Heart left ventricle (tissue), 16 donors: ENCODE results near the gene LZTS3. TPM values are rescaled to one million over a fixed set of nuclear protein-coding genes. Genes with fewer than 3 reads are reported as not detected.

Source experiments
- ATAC-seq, 4 donors: fragments of 200-7000 bp; cut with Tn5 transposase; one replicate each; pipeline ENCODE4 v1.9.1; 2020 to 2022; ENCODE audit warnings: moderate library complexity in 4 of 4, mild to moderate bottlenecking in 3 of 4, moderate number of reproducible peaks in 1 of 4
- DNase-seq, 5 donors: peaks; one replicate each; pipeline ENCODE4 v3.0.0-alpha.2; 2020
- H3K27ac ChIP-seq, 12 donors: fragments of 200-600 bp; sonication (generic) in 4 of 12; one replicate each; pipeline versions ENCODE4 v1.5.0 to v1.8.0; 2016 to 2022; ENCODE audit warnings: mild to moderate bottlenecking in 2 of 12
- H3K27me3 ChIP-seq, 9 donors: fragments of 200-600 bp; sonication (generic) in 2 of 9; one replicate each; pipeline versions ENCODE4 v1.5.1 to v1.8.0; 2016 to 2022; ENCODE audit warnings: mild to moderate bottlenecking in 3 of 9
- H3K36me3 ChIP-seq, 9 donors: fragments of 200-600 bp; sonication (generic) in 2 of 9; one replicate each; pipeline versions ENCODE4 v1.5.0 to v1.8.0; 2018 to 2022; ENCODE audit warnings: mild to moderate bottlenecking in 2 of 9
- H3K4me1 ChIP-seq, 12 donors: fragments of 200-600 bp; sonication (generic) in 4 of 12; one replicate each; pipeline versions ENCODE4 v1.5.0 to v1.8.0; 2016 to 2022; ENCODE audit warnings: mild to moderate bottlenecking in 3 of 12
- H3K4me3 ChIP-seq, 12 donors: fragments of 200-600 bp; sonication (generic) in 4 of 12; one replicate each; pipeline versions ENCODE4 v1.5.0 to v1.8.0; 2017 to 2022; ENCODE audit warnings: mild to moderate bottlenecking in 9 of 12, moderate library complexity in 4 of 12
- H3K9me3 ChIP-seq, 12 donors: fragments of 200-600 bp; sonication (generic) in 4 of 12; one replicate each; pipeline versions ENCODE4 v1.5.0 to v1.8.0; 2016 to 2022; ENCODE audit warnings: mild to moderate bottlenecking in 1 of 12
- POLR2A ChIP-seq, 2 donors: fragments of 450-650 bp; IDR thresholded peaks; one replicate each; pipeline ENCODE4 v1.6.1; 2017; ENCODE audit warnings: antibody characterized with exemption in 2 of 2, mild to moderate bottlenecking in 2 of 2, moderate library complexity in 2 of 2
- WGBS, 4 donors: extraction: QIAGEN DNeasy Blood & Tissue Kit in 2 of 4; methylation state at CpG; one replicate each; pipeline versions ENCODE4 v1.1.5 to v1.1.7; 2013 to 2018; 5-methylcytosine and 5-hydroxymethylcytosine counted together
- intact Hi-C, 10 donors: fragments of 100-400 bp; cut with DNase I; formaldehyde crosslinking; loops; one replicate each; pipeline versions ENCODE4 v1.11.1 to v1.14.2; 2022
- polyA plus RNA-seq, 2 donors: library from polyadenylated mRNA; stranded (reverse); fragments of 200-250 nt; gene quantifications; one replicate each; pipeline ENCODE4 v1.2.3, GENCODE V29; 2013
- total RNA-seq, 9 donors: library from RNA; depleted of rRNA in 2 of 9; stranded (reverse); fragments of >200 nt in 2 of 9; fragmentation: NEBNext Ultra II Directional in 3 of 9; extraction: Animal tissue kit (Norgen Biotek cat#: 25700) in 3 of 9; gene quantifications; one replicate each; pipeline versions ENCODE4 v1.1.0 to v1.2.4, GENCODE V29; 2016 to 2023
- TF ChIP-seq, protein P1 (sequence below), 12 donors: fragments of 200-600 bp; sonication (generic) in 4 of 12; IDR thresholded peaks; one replicate each; pipeline versions ENCODE4 v1.5.0 to v1.8.0; 2018 to 2022; ENCODE audit warnings: antibody characterized with exemption in 12 of 12, mild to moderate bottlenecking in 5 of 12
- donor health status: ischemic (EF 13 %, LVEDD 7.1; RV severe dilation, severe dysfunction).
- donor health status: healthy with polysubstance abuse.
- donor health status: DM: no; HTN: yes; CAD: no.
- donor health status: DM: no; HTN: no; CAD: no.
- donor health status: ischemic (EF 25% LVEDD 6.9; RV normal size, moderate dysfunction).
- donor health status: ischemic (EF 25% LVEDD 5.7; RV mildly dilated, moderate dysfunction).
- donor health status: healthy.
- donor health status: DM: yes; HTN: yes; CAD: no.
- donor health status: ischemic (EF 35%, LVEDD 5.7; RV mildly dilated, moderate dysfunction).
- donor health status: nonischemic (EF 11% LVEDD 7.7; RV severe dilation, severe dysfunction).
- donor health status: DM: yes; HTN: yes; CAD: no.
- donor health status: PGD.
- donor health status: ischemic (EF 29% LVEDD 5.4; RV normal size, mild dysfunction).
- donor health status: nonischemic (EF 23%, LVEDD 6.1; RV moderate dilation, normal function).

LZTS3 gene
- total and polyA plus RNA-seq, 11 donors, result 6.8 to 28.4 (median 13.1) TPM

DNA sequence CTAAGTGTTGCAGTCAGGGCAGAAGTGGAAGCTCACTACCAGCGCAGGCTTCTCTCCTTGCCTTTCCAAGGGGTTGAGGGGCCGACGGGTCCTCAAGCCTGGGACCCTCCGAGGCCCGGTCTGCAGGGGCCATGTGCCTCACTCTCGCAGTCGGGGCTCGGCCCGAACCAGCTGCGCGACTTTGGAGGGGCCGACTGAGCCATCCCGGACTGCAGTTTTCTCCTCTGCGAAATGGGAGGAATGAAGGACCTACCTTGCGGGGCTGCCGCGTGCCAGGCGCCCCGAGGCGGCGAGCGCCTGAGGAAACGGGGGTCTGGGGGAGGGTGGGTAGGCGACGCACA lies 5.6 kb downstream of the LZTS3 start:
- no peaks in the 10 kb centered on the region for H3K9me3 ChIP-seq
- peaks cover 0 to 32% (median 0%) of the 10 kb centered on the region in 9 donors for H3K27me3 ChIP-seq
- no peak for DNase-seq
- ATAC-seq, result no peak
- H3K36me3 ChIP-seq, result no peaks in the 10 kb centered on the region
- 66 to 90% (median 73%) methylated on average over 10 to 25 of the region's 25 CpGs for WGBS, 4 donors
- TF ChIP-seq, protein P1, sequence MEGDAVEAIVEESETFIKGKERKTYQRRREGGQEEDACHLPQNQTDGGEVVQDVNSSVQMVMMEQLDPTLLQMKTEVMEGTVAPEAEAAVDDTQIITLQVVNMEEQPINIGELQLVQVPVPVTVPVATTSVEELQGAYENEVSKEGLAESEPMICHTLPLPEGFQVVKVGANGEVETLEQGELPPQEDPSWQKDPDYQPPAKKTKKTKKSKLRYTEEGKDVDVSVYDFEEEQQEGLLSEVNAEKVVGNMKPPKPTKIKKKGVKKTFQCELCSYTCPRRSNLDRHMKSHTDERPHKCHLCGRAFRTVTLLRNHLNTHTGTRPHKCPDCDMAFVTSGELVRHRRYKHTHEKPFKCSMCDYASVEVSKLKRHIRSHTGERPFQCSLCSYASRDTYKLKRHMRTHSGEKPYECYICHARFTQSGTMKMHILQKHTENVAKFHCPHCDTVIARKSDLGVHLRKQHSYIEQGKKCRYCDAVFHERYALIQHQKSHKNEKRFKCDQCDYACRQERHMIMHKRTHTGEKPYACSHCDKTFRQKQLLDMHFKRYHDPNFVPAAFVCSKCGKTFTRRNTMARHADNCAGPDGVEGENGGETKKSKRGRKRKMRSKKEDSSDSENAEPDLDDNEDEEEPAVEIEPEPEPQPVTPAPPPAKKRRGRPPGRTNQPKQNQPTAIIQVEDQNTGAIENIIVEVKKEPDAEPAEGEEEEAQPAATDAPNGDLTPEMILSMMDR (IDR thresholded peaks at IDR 0.05), result no peak
- no peak for TF ChIP-seq POLR2A (IDR thresholded peaks at IDR 0.05)
- intact Hi-C loops, result no loop called here
- peak overlapping the region in 9 of 12 donors; percentile 15 to 51 (median 35) for H3K4me3 ChIP-seq
- peak overlapping the region in 1 of 12 donors; percentile 45 for H3K27ac ChIP-seq
- H3K4me1 ChIP-seq, result peaks cover 0 to 25% (median 10%) of the 10 kb centered on the region in 12 donors

DNA sequence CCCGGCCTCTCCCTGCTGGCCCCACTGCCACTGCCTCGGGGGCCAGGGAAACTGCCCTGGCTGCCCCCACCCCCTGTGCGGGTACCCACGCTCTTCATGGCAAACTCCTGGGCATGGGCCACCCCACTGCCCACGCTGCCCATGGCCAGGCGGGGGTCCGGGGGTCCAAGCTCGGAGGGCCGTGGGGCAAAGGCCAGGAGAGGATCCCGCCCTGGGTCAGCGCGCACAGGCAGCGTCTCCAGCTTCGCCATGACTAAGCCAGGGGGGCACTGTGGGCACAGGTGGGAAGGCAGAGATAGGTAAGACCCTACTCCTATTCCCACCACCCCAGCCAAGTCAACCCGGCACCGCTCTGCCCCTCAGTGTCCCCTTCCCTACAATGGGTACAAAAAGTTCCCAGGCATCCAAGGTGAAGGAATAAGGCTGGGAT lies 6.4 kb downstream of the LZTS3 start:
- Histone ChIP-seq H3K4me1 (peaks cover 0 to 17% (median 6%) of the 10 kb centered on the region in 12 donors), H3K27ac (no peak overlapping the region), H3K27me3 (peaks cover 0 to 27% (median 0%) of the 10 kb centered on the region in 9 donors), H3K36me3 (no peaks in the 10 kb centered on the region), H3K9me3 (no peaks in the 10 kb centered on the region), H3K4me3 (no peak overlapping the region)
- WGBS, 4 donors, result 97 to 99% (median 98%) methylated on average over 9 to 16 of the region's 16 CpGs
- TF ChIP-seq POLR2A (IDR thresholded peaks at IDR 0.05), result no peak
- no peak for DNase-seq
- no peak for ATAC-seq
- intact Hi-C loops, result no loop called here

DNA sequence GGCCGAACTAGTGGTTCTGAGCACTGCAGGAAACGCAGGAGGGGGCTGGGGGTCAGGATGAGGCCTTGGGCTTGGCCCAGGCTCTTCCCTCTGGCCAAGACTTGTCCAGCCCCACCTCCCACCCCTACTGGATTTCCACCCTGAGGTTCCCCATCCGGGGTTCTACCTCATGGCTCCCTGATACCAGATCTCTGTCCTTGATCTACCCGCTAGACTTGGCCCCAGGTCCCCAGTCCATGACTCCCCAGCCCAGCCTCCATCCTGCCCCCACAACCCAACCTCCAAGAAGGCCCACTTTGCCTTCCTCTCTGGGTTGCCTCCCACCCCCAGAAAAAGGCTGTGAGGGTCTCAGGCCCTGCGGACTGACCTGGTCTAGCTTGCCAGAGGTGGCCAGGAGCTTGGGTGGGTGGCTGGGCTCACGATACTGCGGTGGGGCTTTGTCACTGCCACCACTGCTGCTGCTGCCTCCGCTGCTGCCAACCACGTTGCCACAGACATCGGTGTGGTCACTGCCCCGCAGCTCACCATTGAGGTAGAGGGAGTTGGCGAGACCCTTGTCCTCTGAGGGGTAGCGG lies 6.9 kb downstream of the LZTS3 start:
- 85 to 94% (median 93%) methylated on average over 9 to 13 of the region's 13 CpGs for WGBS, 4 donors
- Histone ChIP-seq H3K4me1 (peaks cover 0 to 17% (median 6%) of the 10 kb centered on the region in 12 donors), H3K27ac (no peak overlapping the region), H3K36me3 (no peaks in the 10 kb centered on the region), H3K27me3 (peaks cover 0 to 25% (median 0%) of the 10 kb centered on the region in 9 donors), H3K9me3 (no peaks in the 10 kb centered on the region), H3K4me3 (no peak overlapping the region)
- TF ChIP-seq, protein P1 (IDR thresholded peaks at IDR 0.05), result no peak
- TF ChIP-seq POLR2A (IDR thresholded peaks at IDR 0.05), result no peak
- DNase-seq (no peak), ATAC-seq (no peak)
- intact Hi-C loops, result no loop called here

DNA sequence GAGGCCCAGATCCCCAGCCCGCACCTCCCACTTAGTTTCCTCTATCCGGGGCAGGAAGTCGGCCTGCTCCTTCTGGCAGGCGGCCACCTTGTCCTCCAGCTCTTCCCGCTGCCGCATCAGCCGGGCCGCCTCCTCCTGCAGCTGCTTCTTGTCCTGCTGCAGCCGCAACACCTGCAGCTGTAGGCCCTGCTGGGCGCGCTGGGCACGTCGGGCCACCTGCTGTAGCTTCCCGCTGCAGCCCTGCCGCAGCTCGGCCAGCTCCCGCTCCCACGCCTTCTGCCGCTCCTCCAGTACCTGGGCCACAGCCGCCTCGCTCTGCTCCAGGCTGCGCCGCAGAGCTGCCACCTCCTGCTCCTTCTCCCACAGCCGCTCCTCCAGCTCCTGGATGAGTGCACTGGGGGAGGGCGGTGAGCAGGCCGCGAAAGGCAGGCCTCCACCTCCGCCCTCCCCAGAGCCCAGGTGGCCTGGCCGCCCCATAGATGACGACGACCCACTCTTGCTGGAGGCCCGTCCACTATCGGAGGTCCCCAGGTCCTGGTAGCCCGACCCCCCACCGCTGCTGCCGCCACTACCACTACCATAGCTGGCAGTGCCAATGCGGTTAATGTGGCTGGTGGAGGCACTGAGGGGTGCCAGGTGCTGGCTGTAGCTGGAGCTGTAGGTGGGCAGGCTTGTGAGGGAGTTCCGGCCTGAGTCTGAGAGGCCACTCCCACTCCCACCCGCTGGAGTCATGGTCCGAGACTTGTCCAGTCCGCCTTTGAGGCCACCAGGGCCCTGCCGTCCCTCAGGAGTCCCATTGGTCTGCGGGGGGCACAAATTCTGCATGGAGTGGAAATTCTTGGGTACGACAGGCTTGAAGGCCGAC lies 7.6 kb downstream of the LZTS3 start:
- intact Hi-C loops, result no loop called here
- H3K27me3 ChIP-seq, result peaks cover 0 to 25% (median 0%) of the 10 kb centered on the region in 9 donors
- TF ChIP-seq, protein P1 (IDR thresholded peaks at IDR 0.05), result no peak
- no peak for TF ChIP-seq POLR2A (IDR thresholded peaks at IDR 0.05)
- H3K36me3 ChIP-seq, result no peaks in the 10 kb centered on the region
- H3K27ac ChIP-seq, result peak overlapping the region in 3 of 12 donors; percentile 22 to 57 (median 28)
- peak; percentile 73 to 84 (median 82) for DNase-seq
- H3K4me3 ChIP-seq, result peak overlapping the region in 10 of 12 donors; percentile 1 to 48 (median 32)
- H3K4me1 ChIP-seq, result peaks cover 0 to 17% (median 6%) of the 10 kb centered on the region in 12 donors
- 55 to 70% (median 65%) methylated on average over 36 to 45 of the region's 45 CpGs for WGBS, 4 donors
- ATAC-seq, result peak in 2 of 4 donors; percentile 30 to 59
- no peaks in the 10 kb centered on the region for H3K9me3 ChIP-seq
